GM18909 (cell line): ENCODE data around the gene WDR45.

Source experiments
- ATAC-seq: cut with Tn5 transposase; IDR thresholded peaks from one replicate; pipeline ENCODE4 v1.9.1; 2021; ENCODE audit warnings: mild to moderate bottlenecking; ENCODE audit not compliant: unreplicated experiment, poor library complexity

Gene WDR45

GRCh38 chrX:49053223-49054072 is 26.2 kb downstream of the WDR45 start:
- peak; percentile 53 for ATAC-seq

DNA sequence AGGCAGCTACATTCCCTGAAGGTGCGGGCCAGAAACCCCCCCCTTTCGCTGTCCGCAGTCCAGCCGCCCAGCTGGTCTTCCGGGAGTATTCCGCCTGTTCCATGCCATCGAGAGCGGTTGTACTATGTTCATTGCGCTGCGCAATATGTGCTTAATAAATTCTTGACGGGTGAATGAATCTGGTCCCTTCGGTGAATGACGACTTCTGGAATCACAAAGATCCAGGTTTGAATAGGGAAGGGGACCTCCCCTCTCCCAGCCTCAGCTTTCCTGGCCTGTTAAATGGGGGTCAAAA is 35.8 kb downstream of the WDR45 start:
- ATAC-seq = no peak

DNA sequence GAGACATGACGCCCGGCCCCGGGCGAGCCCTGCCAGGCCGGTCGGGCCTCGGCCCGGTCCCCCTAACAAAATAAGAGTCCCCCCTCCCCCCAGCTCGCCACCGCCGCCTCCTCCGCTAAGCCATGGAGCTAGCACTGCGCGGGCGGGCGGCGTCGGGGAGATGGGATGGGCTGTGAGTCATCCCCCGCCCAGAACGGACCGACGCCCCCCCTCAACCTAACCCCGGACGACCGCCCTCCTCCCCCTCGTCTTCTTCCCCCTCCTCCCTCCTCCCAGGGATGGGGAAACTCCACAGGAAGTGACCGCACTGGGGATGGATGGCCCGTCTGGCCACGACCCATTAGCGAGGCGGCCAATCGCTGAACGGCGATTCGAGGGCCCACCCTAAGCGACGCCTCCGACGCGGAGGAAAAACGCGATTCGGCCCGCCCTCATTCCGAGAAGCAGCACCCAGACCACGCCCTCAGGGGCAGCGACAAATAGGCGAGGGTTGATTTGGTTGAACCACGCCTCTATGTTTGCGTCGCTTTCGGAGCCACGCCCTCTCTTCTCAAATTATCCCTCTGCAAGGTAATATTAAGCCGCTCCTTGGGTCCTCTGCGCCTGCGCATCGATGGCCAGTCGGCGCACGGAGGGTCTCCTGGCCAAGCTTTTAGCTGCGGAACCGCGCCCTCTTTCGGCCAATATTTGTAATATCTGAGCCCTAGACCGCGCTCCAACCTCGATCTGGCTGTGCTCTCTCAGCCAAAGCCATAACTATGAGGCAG is 36.3 kb downstream of the WDR45 start, which contains the start of gene TFE3:
TFE3 (minus strand) TSS at position 138 of the 767 bp plus-strand sequence; CDS start at position 7, 131 bp downstream.
- peak; percentile 87 for ATAC-seq

DNA sequence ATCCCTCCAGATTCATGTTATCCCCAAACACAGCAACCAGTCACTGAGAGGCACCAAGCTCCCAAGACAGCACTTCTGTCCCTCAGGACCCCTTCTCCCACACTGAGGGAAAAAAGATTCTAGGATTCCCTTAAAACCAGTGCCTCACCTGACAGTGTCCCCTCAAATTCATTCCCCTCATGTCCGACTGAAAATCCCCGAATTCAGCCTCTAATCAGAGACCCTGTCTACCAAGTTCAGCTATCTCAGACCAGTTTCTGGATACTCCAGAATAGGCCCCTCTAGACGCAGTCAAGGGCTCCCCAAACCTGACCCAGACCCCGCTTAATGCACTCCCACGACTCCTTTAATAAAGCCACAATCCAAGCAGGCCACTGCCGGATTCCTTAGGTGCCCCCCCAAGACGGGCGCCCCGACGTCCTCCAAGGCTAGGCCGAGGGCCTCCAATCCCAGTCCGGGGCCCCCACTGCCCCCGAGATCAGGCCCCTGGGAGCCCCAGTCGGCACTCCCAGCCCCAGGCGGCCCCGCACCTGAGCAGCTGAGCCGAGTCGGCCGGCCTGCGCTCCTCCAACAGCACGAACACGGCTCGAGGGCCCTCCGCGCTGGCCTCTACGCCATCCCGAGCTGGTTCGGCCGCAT is 37.0 kb downstream of the WDR45 start:
- peak; percentile 13 for ATAC-seq

GRCh38 chrX:49041744-49042580 is 37.7 kb downstream of the WDR45 start:
- ATAC-seq = no peak

DNA sequence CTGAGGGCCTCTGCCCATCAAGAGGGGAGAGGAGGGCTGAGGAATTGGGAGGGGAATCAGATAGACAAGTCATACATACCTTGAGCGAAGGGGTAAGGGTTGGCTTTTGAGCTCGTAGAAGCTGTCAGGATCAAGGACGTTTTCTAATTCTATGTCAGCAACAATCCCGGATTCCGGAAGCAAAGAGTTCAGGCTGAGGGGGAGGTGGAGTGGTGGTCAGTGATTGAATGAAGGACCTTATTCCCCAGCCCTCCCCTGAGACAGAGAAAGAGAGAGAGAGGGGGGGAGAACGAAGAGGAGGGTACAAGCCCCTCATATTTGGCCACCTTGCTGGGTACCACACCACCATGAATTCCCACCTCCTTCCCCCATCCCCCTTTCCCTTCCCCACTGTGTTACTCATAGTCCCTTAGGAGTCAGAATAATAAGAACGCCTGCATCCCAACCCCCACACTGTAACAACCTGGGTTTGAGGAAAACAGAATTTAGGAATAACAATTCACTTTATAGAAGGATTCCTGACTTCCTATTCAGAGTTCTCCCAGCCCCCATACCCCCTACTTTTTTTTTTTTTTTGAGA is 39.2 kb downstream of the WDR45 start:
- ATAC-seq = no peak

DNA sequence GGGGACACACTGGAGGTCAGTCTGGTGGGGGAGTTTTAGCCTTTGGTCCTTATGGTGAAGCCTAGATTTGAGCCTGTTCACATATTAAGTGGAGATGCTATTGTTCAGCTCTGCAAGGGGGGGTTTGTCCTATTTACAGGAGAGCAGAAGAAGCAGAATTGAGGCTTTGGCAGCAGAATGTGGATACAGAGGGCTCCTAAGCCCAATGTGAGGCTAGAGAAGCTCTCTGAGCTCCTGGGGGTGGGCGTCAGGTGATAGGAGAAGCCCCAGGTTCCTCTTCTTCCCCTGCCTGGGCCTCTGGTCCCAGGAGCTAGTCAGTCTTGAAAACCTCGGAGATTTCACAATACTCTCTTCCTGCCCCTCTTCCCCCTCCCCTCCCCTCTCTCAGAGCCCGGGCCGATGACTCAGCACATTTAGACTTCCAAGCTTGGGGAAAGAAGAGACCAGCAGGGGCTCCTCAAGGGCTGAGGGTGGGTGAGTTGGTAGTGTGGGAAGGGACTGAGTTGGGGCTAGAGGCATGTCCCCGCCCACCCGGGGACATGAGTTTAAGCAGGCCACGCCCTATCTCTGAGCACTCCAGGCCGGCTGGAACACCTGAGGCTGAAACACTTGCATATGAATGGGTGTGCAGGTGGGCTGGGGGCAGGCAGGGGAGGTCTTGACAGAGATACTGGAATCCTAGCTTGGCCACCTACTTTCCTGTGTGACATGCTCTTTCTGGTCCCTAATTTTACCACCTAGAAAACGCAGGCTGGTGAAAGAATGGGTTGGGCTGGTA is 39.9 kb downstream of the WDR45 start:
- ATAC-seq = no peak

DNA sequence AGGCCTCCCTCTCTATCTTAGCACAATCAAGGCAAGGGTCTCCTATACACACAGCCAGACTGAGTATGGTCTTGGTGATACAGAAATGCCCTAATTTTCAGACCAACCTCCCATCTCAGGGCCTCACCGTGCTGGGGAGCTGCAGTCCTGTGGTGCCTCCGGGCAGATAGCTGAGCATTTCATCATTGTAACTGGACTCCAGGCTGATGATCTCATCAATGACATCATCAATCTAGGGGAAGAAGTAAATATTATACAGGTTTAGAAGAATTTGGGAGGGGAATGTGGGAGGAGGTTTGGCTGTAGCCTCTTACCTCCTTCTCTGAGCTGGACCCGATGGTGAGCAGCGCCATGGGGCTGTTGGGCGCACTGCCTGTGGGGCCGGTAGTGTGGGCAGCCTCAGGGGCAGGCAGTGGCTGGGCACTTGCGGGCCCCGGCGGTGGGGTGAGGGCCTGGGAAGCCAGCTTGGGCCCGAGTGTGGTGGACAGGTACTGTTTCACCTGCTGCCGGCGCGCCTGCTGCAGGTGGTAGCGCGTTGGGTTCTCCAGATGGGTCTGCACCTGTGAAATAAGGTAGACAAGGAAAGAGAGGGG is 41.7 kb downstream of the WDR45 start:
- no peak for ATAC-seq

- ATAC-seq = no peak
Observed at GRCh38 chrX:49030283-49030682, 49.4 kb downstream of the WDR45 start.

- no peak for ATAC-seq
Observed at GRCh38 chrX:49029876-49030275, 49.8 kb downstream of the WDR45 start.
